Measurements from ENCODE around the gene UNG. TPM values are rescaled to one million over a fixed set of nuclear protein-coding genes. Genes with fewer than 3 reads are reported as not detected.

The UNG gene
- total and polyA plus RNA-seq, 2 of the 4 experiments (the other 2 are of a cell fraction): 13.3 to 16.0 TPM

- Histone ChIP-seq H3K79me1 (ENCODE audit: low read depth in 1 of 2, low read length in 2 of 2) (peaks cover 3 to 15% of the 10 kb centered on the region in 2 experiments; a peak in 2 of 4 replicates), H3K4me2 (ENCODE audit: low read depth, low read length) (no peak overlapping the region), H3K23ac (ENCODE audit: low read depth, low read length) (no peak overlapping the region), H3K56ac (ENCODE audit: extremely low read depth, insufficient read depth, low read length) (no peak overlapping the region), H2BK15ac (ENCODE audit: low read depth, low read length) (no peak overlapping the region), H3K18ac (ENCODE audit: low read depth, low read length) (no peak overlapping the region), H3K27ac (ENCODE audit: insufficient read depth, low read length) (no peak overlapping the region), H4K91ac (ENCODE audit: insufficient read depth, low read depth, low read length) (no peak overlapping the region), H3K14ac (replicated peaks; ENCODE audit: low read depth, low read length) (no peak overlapping the region), H2AK5ac (ENCODE audit: low read depth, low read length) (no peak overlapping the region), H3K4ac (ENCODE audit: low read depth, low read length) (no peak overlapping the region), H3K27me3 (ENCODE audit: control insufficient read depth, insufficient read depth, low read length) (no peaks in the 10 kb centered on the region), H4K8ac (ENCODE audit: low read depth in 2 of 2, low read length in 2 of 2) (no peak overlapping the region), H3K9ac (ENCODE audit: low read depth, low read length) (no peak overlapping the region), H3K9me3 (ENCODE audit: control insufficient read depth, insufficient read depth, low read length) (no peaks in the 10 kb centered on the region), H3K9me1 (ENCODE audit: insufficient read depth, low read length) (0 out of 2 replicates have a peak, but pooled peaks cover 8% of the 10 kb centered on the region), H2BK20ac (ENCODE audit: low read depth, low read length) (no peak overlapping the region), H2AK9ac (replicated peaks; ENCODE audit: low read depth, low read length, poor library complexity) (no peak overlapping the region), H3K4me1 (ENCODE audit: control insufficient read depth, insufficient read depth, low read length) (no peaks in the 10 kb centered on the region), H3K4me3 (ENCODE audit: insufficient read depth, low read depth, low read length) (no peak overlapping the region), H2BK5ac (ENCODE audit: low read depth, low read length, poor library complexity, severe bottlenecking) (no peak overlapping the region), H2BK120ac (ENCODE audit: low read depth, low read length) (no peak overlapping the region), H2AFZ (replicated peaks; ENCODE audit: low read length, poor library complexity) (no peak overlapping the region), H4K5ac (ENCODE audit: low read depth, low read length) (no peak overlapping the region), H3K36me3 (ENCODE audit: control insufficient read depth, insufficient read depth, low read length) (peaks cover 41% of the 10 kb centered on the region), H4K20me1 (ENCODE audit: insufficient read depth, low read length) (no peaks in the 10 kb centered on the region)
- DNase-seq (no peak), ATAC-seq (ENCODE audit: low read depth) (no peak)
- dilution Hi-C loops (cut with HindIII; ENCODE audit: low sequenced_read_pairs, unreplicated experiment): no loop called here
- POLR2A ChIA-PET (ENCODE audit: unreplicated experiment): no interaction called here
- CTCF ChIA-PET: no interaction called here
- TF ChIP-seq RFX5 (IDR thresholded peaks at IDR 0.05; ENCODE audit: low read depth, low read length) (no peak), SMC3 (IDR thresholded peaks at IDR 0.05; ENCODE audit: low read depth, low read length) (no peak), POLR2A (IDR thresholded peaks at IDR 0.05; ENCODE audit: low read depth, low read length) (no peak), RCOR1 (IDR thresholded peaks at IDR 0.05; ENCODE audit: insufficient replicate concordance, low read length) (no peak), MAZ (IDR thresholded peaks at IDR 0.05; ENCODE audit: borderline replicate concordance, low read depth, low read length) (no peak), RAD21 (IDR thresholded peaks at IDR 0.05; ENCODE audit: low read length) (no peak), CEBPB (IDR thresholded peaks at IDR 0.05; ENCODE audit: low read depth, low read length) (no peak), FOS (IDR thresholded peaks at IDR 0.05; ENCODE audit: low read depth, low read length) (no peak), BHLHE40 (IDR thresholded peaks at IDR 0.05; ENCODE audit: low read depth, low read length) (no peak), MAFK (IDR thresholded peaks at IDR 0.05; ENCODE audit: low read depth, low read length) (no peak)
- TF ChIP-seq, protein P1, sequence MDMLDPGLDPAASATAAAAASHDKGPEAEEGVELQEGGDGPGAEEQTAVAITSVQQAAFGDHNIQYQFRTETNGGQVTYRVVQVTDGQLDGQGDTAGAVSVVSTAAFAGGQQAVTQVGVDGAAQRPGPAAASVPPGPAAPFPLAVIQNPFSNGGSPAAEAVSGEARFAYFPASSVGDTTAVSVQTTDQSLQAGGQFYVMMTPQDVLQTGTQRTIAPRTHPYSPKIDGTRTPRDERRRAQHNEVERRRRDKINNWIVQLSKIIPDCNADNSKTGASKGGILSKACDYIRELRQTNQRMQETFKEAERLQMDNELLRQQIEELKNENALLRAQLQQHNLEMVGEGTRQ (IDR thresholded peaks at IDR 0.05; ENCODE audit: low read depth, low read length): no peak
- TF ChIP-seq, protein P2, sequence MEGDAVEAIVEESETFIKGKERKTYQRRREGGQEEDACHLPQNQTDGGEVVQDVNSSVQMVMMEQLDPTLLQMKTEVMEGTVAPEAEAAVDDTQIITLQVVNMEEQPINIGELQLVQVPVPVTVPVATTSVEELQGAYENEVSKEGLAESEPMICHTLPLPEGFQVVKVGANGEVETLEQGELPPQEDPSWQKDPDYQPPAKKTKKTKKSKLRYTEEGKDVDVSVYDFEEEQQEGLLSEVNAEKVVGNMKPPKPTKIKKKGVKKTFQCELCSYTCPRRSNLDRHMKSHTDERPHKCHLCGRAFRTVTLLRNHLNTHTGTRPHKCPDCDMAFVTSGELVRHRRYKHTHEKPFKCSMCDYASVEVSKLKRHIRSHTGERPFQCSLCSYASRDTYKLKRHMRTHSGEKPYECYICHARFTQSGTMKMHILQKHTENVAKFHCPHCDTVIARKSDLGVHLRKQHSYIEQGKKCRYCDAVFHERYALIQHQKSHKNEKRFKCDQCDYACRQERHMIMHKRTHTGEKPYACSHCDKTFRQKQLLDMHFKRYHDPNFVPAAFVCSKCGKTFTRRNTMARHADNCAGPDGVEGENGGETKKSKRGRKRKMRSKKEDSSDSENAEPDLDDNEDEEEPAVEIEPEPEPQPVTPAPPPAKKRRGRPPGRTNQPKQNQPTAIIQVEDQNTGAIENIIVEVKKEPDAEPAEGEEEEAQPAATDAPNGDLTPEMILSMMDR (conservative IDR thresholded peaks at IDR 0.05; ENCODE audit: low read depth, low read length): no peak
- intact Hi-C loops (cut with micrococcal nuclease): no loop called here
- WGBS, 2 experiments (ENCODE audit: extremely low coverage in 2 of 2, insufficient read length in 1 of 2): no CpG with 5 or more reads among the region's 5 CpGs
- BruUV-seq (replicated peaks): no TSS peak
- in situ Hi-C loops (cut with MboI; ENCODE audit: low sequenced_read_pairs): no loop called here
Observed at GRCh38 chr12:109105176-109105575, 7.8 kb downstream of the UNG start.
